ENCODE measurements around the gene CTCFL.
"Not testable (repeated sequence)": the region's sequence is repeated elsewhere in the genome, so short reads cannot be mapped to it uniquely, and the experiment has no call there.

CTCFL gene

DNA sequence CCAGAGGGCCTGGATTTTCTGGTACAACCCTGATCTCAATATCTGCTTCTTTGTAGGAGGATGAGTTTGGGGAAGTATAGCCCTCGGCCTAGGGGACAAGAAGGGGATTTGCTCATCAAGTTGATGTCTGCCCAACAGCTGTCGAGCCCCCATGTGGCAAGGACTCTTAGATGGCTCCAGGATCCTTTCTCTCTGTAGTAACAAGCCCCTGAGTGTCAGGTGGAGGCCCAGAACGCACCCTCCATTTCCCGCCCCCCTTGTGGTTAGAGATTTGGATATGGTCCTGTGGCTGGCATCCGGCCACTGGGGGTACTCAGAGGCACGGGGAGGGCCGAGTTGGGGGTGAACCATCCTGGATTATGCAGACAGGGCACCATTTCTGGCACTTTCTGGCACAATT is 50.1 kb downstream of the CTCFL start:
- ChIA-PET CTCF (interaction anchor here (0.8 kb wide), 1 partner anchor 21 kb away, joined by 3 read pairs; no protein-coding TSS in a partner anchor), POLR2A (ENCODE audit: low non-redundant PET) (no interaction called here)
- no peak overlapping the region for H3K27ac ChIP-seq
- no peak for DNase-seq (ENCODE audit: low spot score)
- TF ChIP-seq, protein P1, sequence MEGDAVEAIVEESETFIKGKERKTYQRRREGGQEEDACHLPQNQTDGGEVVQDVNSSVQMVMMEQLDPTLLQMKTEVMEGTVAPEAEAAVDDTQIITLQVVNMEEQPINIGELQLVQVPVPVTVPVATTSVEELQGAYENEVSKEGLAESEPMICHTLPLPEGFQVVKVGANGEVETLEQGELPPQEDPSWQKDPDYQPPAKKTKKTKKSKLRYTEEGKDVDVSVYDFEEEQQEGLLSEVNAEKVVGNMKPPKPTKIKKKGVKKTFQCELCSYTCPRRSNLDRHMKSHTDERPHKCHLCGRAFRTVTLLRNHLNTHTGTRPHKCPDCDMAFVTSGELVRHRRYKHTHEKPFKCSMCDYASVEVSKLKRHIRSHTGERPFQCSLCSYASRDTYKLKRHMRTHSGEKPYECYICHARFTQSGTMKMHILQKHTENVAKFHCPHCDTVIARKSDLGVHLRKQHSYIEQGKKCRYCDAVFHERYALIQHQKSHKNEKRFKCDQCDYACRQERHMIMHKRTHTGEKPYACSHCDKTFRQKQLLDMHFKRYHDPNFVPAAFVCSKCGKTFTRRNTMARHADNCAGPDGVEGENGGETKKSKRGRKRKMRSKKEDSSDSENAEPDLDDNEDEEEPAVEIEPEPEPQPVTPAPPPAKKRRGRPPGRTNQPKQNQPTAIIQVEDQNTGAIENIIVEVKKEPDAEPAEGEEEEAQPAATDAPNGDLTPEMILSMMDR (conservative IDR thresholded peaks at IDR 0.05; ENCODE audit: low read depth): no peak

DNA sequence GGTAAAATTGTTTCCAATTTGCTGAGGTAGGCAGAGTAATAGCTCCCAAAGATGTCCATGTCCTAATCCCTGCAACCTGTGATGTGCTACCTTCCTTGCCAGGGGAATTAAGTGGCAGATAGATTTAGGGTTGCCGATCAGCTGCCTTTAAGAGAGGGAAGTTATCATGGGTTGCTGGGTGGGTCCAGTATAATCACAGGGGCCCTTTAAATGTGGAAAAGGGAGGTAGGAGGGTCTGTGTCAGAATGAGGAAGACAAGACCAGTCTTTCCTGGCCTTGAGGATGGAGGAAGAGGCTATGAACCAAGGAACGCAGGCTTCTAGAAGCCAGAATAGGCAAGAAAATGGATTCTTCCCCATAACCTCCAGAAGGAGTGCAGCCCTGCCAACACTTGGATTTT is 50.7 kb downstream of the CTCFL start:
- ChIA-PET POLR2A (ENCODE audit: low non-redundant PET) (no interaction called here), CTCF (interaction anchor here (0.6 to 1.4 kb wide), 5 partner anchors 9 to 575 kb away, joined by 3 to 5 read pairs (median 4); no protein-coding TSS in a partner anchor)
- DNase-seq (ENCODE audit: low spot score): no peak
- TF ChIP-seq, protein P1 (conservative IDR thresholded peaks at IDR 0.05; ENCODE audit: low read depth): no peak
- H3K27ac ChIP-seq: no peak overlapping the region

DNA sequence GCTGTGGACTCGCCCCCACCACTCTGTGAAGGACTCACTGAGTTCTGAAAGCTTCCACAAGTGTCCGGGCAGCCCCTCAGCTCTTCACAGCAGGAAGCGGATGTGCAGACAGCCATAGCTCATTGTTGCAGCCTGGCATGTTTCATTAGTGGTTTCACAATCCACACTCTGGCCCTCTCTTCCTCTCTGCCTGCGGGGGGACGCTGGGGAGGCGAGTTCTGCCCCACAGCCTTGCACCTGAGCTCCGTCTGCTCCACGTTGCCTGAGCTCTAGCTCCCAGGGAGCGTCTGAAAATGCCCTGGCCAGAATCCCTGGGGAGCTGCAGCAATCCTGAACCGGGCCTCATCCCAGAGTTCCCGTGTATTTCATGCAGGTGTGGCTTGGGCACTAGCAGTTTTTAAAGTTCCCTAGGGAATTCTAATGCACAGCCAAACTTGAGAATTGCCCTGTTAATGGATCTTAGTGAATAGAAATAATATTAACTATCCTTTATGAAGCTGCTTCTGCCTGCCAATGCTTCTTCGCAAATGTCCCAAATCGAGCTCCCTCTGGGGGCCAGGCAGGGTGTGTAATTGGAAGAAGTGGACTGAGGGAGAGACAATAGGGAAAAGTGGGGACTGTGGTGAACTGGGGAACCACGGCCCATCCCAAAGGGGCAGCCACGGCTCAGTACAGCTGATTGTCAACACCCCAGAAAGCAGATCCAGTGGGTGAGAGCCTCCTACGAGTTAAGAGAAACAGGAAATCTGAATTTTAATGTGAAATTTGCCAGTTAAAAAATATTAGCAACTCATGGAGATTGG is 51.5 kb downstream of the CTCFL start:
- ChIA-PET CTCF (interaction anchor here (0.6 to 1.4 kb wide), 4 partner anchors 10 to 575 kb away, joined by 3 to 5 read pairs (median 4); no protein-coding TSS in a partner anchor), POLR2A (ENCODE audit: low non-redundant PET) (no interaction called here)
- DNase-seq (ENCODE audit: low spot score): no peak
- H3K27ac ChIP-seq: no peak overlapping the region
- TF ChIP-seq, protein P1 (conservative IDR thresholded peaks at IDR 0.05; ENCODE audit: low read depth): no peak

DNA sequence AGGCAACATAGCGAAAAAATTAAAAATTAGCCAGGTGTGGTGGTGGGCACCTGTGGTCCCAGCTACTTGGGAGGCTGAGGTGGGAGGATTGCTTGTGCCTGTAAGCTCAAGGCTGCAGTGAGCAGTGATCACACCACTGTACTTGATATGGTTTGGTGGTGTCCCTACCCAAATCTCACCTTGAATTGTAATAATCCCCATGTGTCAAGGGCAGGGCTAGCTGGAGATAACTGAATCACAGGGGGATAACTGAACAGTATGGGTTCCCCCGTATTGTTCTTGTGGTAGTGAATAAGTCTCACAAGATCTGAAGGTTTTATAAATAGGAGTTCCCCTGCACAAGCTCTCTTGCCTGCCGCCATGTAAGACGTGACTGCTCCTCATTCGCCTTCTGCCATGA is 52.5 kb downstream of the CTCFL start:
- H3K27ac ChIP-seq; DNase-seq (ENCODE audit: low spot score); POLR2A ChIA-PET (ENCODE audit: low non-redundant PET): not testable (repeated sequence)
- CTCF ChIA-PET: interaction anchor here (0.6 to 1.4 kb wide), 2 partner anchors 11 to 57 kb away, joined by 3 to 5 read pairs; no protein-coding TSS in a partner anchor

DNA sequence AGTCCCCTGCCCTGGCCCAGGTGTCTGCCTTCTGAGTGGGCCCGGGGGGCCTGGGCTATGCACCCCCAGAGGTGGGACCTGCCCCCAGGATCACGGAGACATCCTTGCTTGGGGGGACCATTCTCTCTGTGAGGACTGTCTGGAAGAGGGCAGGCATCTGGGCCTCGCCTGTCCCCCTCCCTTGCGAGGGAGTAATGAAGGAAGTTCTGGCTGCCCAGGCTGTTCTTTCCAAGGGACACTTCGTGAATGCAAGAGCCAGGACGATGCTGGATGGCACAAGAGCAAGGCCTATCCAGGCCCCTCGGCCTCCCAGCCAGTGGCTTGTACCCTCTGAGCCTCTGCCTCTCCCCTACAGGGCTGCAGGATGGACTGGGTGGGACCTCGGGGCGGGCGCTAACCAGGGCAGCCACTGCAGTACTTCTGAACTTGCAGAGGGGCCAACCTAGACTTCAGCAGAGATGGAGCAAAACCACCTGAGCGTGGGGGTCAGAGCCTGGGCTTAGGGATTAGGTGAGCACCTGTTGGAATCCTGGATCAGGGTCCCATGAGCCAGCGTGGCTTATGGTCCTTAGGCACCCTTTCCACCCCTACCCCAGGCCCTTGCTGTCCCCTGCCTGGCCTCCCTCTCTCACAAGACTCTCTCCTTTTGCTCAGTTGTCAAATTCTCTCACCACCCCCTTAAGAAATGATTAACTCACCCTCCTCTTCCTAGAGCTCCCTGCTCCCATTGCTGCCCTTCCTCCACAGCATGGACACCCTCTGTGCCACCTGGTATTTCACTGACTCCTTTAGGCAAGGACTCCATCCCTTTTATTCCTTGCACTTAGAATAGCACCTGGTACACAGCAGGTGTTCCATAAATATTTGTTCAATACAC is 53.2 kb downstream of the CTCFL start:
- TF ChIP-seq, protein P1 (conservative IDR thresholded peaks at IDR 0.05; ENCODE audit: low read depth): no peak
- ChIA-PET POLR2A (ENCODE audit: low non-redundant PET) (no interaction called here), CTCF (interaction anchor here (0.6 kb wide), 1 partner anchor 56 kb away, joined by 3 read pairs; no protein-coding TSS in a partner anchor)
- H3K27ac ChIP-seq: no peak overlapping the region
- no peak for DNase-seq (ENCODE audit: low spot score)

DNA sequence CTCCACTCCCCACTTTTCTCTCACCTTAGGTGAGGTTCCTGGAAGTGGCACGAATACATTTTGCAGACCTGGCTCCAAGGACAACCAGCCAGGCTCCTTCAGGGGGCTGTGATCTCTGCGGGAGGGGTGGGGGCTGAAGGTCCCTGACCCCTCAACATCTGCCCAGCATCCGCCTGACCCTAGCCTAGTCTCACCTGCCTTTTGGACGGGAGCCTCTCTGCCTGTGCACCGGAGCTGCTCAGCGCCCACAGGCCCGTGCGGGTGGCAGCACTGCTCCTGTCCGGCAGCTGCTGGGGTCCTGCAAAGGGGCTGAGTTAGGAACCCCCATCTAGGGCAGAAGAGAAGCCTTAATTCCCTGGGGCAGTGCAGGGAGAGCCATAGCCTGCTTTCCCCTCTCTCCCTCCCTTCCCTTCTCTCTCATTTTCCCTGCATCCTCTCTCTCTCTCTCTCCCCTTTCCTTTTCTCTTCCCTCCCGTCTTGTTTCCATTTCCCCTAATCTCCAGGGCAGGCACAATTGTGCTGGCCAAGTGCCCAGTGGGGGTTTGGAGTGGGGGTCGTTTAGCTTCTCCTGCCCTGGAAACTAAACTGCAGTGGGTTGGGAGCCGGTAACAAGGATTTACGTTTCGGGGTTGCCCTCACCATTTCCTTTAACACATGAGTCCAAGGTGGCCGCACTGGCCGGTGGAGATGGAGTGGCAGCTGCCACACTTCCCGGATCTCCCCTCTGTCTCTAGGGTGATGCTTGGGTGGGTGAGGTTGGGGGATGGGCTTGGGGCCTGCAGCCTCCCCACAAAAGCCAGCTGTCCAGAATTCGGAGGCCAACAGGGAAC is 54.1 kb downstream of the CTCFL start:
- H3K27ac ChIP-seq: no peak overlapping the region
- CTCF ChIA-PET: no interaction called here
- POLR2A ChIA-PET (ENCODE audit: low non-redundant PET): no interaction called here
- TF ChIP-seq, protein P1 (conservative IDR thresholded peaks at IDR 0.05; ENCODE audit: low read depth): no peak
- no peak for DNase-seq (ENCODE audit: low spot score)
